Choroid plexus epithelial cell (primary cell): ENCODE results near the gene NRIP2.

Experiments used
- DNase-seq: peaks from one replicate; pipeline ENCODE4 v3.0.0-alpha.2; 2010; ENCODE audit warnings: low read depth
- H3K4me3 ChIP-seq: 2 replicates; pipeline ENCODE4 v1.5.1; 2011; ENCODE audit warnings: low read depth, mild to moderate bottlenecking, control low read depth, low read length, moderate library complexity
- TF ChIP-seq, protein P1 (sequence below): conservative IDR thresholded peaks from 2 replicates; pipeline ENCODE4 v1.5.1; 2011; ENCODE audit warnings: low read depth, mild to moderate bottlenecking, control low read depth, inconsistent platforms, low read length, moderate library complexity

Gene NRIP2

DNA sequence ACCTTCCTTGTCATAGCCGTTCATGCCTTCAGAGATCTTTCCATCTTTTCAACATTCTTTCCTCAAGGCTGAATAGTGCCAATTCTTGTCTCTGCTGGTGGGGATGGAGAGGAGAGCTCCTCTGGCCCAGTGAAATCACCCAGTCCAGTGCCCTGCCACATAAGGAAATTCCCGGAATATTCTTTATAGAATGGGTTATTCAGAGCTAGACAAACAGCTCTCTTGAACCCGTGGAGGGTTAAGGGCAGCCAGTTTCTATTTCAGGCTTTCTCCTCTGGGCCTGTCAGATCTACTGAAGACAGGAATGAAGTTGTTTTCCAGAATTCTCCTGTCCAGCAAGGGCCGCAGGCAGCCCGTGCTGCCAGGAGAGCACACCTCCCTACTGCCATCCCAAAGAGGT lies 8.1 kb upstream of the NRIP2 start:
- DNase-seq = no peak
- TF ChIP-seq, protein P1, sequence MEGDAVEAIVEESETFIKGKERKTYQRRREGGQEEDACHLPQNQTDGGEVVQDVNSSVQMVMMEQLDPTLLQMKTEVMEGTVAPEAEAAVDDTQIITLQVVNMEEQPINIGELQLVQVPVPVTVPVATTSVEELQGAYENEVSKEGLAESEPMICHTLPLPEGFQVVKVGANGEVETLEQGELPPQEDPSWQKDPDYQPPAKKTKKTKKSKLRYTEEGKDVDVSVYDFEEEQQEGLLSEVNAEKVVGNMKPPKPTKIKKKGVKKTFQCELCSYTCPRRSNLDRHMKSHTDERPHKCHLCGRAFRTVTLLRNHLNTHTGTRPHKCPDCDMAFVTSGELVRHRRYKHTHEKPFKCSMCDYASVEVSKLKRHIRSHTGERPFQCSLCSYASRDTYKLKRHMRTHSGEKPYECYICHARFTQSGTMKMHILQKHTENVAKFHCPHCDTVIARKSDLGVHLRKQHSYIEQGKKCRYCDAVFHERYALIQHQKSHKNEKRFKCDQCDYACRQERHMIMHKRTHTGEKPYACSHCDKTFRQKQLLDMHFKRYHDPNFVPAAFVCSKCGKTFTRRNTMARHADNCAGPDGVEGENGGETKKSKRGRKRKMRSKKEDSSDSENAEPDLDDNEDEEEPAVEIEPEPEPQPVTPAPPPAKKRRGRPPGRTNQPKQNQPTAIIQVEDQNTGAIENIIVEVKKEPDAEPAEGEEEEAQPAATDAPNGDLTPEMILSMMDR = no peak
- H3K4me3 ChIP-seq = no peak overlapping the region

DNA sequence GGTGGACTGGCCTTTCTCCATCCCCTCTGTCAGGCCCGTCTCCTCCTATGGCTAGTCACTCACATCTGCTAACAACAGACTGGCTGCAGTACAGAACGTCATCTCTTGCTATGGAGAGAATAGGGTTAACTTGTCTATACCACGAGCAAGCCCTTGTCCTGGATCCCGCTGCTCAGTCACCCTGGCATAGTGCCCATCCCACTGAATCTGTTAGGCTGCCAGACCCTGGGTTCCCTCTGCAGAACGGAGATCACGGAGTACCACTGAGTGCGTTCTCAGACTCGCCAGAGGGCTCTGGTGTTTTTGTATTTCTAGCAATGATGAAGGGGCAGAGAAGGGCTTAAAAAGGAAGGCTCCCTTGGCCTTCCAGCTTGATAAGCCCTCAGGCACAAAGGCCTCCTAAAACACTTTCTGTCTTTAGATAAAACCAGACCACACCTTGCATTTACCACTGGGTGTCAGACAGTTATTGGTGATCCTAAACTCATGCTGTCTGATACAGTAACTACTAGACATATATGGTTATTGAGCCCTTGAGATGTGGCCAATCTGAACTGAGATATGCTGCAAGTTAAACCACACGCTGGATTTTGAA lies 6.3 kb upstream of the NRIP2 start:
- TF ChIP-seq, protein P1 = no peak
- DNase-seq = no peak
- no peak overlapping the region for H3K4me3 ChIP-seq

- TF ChIP-seq, protein P1 = no peak
- H3K4me3 ChIP-seq = no peak overlapping the region
- DNase-seq = no peak
Observed at GRCh38 chr12:2836574-2836973, 1.7 kb upstream of the NRIP2 start.

GRCh38 chr12:2835691-2836403 lies 1.0 kb upstream of the NRIP2 start:
- TF ChIP-seq, protein P1 = no peak
- H3K4me3 ChIP-seq = no peak overlapping the region
- no peak for DNase-seq

- no peak for DNase-seq
- H3K4me3 ChIP-seq = no peak overlapping the region
- TF ChIP-seq, protein P1 = no peak
Observed at GRCh38 chr12:2833810-2834209, 1.0 kb downstream of the NRIP2 start.

GRCh38 chr12:2833327-2833726 lies 1.5 kb downstream of the NRIP2 start:
- DNase-seq = no peak
- TF ChIP-seq, protein P1 = no peak
- no peak overlapping the region for H3K4me3 ChIP-seq
